Keratinocyte (primary cell): ENCODE measurements around the gene PRM2. TPM values are rescaled to one million over a fixed set of nuclear protein-coding genes. Genes with fewer than 3 reads are reported as not detected.

Experiments used
- DNase-seq: peaks from one replicate; pipeline ENCODE4 v3.0.0-alpha.2; 2011; ENCODE audit warnings: low read depth, missing footprints, low spot score
- FAIRE-seq: peaks from 2 replicates; lab custom pipeline; 2011; peaks lifted over from hg19 to GRCh38; lab: Jason Lieb, UNC
- H2AFZ ChIP-seq: 2 replicates; pipeline ENCODE4 v1.6.0; 2012; ENCODE audit warnings: low read length, control low read depth, inconsistent platforms; ENCODE audit not compliant: control insufficient read depth
- H3K27ac ChIP-seq: 2 replicates; pipeline ENCODE4 v1.5.1; 2011; ENCODE audit warnings: low read length; ENCODE audit not compliant: control insufficient read depth, insufficient read depth
- H3K27me3 ChIP-seq: 3 replicates; pipeline ENCODE4 v1.6.0; 2011; ENCODE audit warnings: low read length; ENCODE audit not compliant: control insufficient read depth, insufficient read depth; ENCODE audit errors: extremely low read depth
- H3K36me3 ChIP-seq, 2 experiments: 2 replicates in 1 of 2; 3 replicates in 1 of 2; pipeline ENCODE4 v1.5.1; 2011; ENCODE audit warnings: low read length in 2 of 2, mild to moderate bottlenecking in 1 of 2; ENCODE audit not compliant: control insufficient read depth in 2 of 2, insufficient read depth in 2 of 2; ENCODE audit errors: extremely low read depth in 1 of 2
- H3K4me1 ChIP-seq: 3 replicates; pipeline ENCODE4 v1.5.1; 2011; ENCODE audit warnings: low read length; ENCODE audit not compliant: control insufficient read depth, insufficient read depth; ENCODE audit errors: extremely low read depth
- H3K4me2 ChIP-seq: 3 replicates; pipeline ENCODE4 v1.6.0; 2011; ENCODE audit warnings: low read depth, low read length; ENCODE audit not compliant: control insufficient read depth, insufficient read depth; ENCODE audit errors: extremely low read depth
- H3K4me3 ChIP-seq, 3 experiments: fragments of 200-600 bp in 1 of 3; sonication (generic) in 1 of 3; 2 replicates in 2 of 3; 3 replicates in 1 of 3; pipeline ENCODE4 v1.5.1; 2011 to 2016; ENCODE audit warnings: low read length in 3 of 3, mild to moderate bottlenecking in 3 of 3, control low read depth in 2 of 3, inconsistent platforms in 1 of 3, low read depth in 1 of 3, mixed read lengths in 1 of 3, mixed run types in 1 of 3, moderate library complexity in 1 of 3; ENCODE audit not compliant: control insufficient read depth in 2 of 3, insufficient read depth in 2 of 3; ENCODE audit errors: extremely low read depth in 1 of 3
- H3K79me2 ChIP-seq: 2 replicates; pipeline ENCODE4 v1.6.0; 2012; ENCODE audit warnings: low read length; ENCODE audit not compliant: control insufficient read depth, insufficient read depth
- H3K9ac ChIP-seq: 3 replicates; pipeline ENCODE4 v1.6.0; 2011; ENCODE audit warnings: low read length; ENCODE audit not compliant: control insufficient read depth, insufficient read depth; ENCODE audit errors: extremely low read depth
- H3K9me1 ChIP-seq: 3 replicates; pipeline ENCODE4 v1.6.0; 2011; ENCODE audit warnings: low read length; ENCODE audit not compliant: control insufficient read depth, insufficient read depth; ENCODE audit errors: extremely low read depth
- H3K9me3 ChIP-seq: 2 replicates; pipeline ENCODE4 v1.5.1; 2012; ENCODE audit warnings: low read depth, low read length; ENCODE audit not compliant: control insufficient read depth
- H4K20me1 ChIP-seq: 3 replicates; pipeline ENCODE4 v1.6.0; 2011; ENCODE audit warnings: low read length; ENCODE audit not compliant: control insufficient read depth, insufficient read depth; ENCODE audit errors: extremely low read depth
- EZH2 ChIP-seq: IDR thresholded peaks from one replicate; pipeline ENCODE4 v1.6.1; 2012; ENCODE audit warnings: inconsistent platforms, mild to moderate bottlenecking, low read length, moderate library complexity
- dilution Hi-C: fragments of 300-500 bp; cut with MboI; formaldehyde crosslinking; loops from one replicate; pipeline ENCODE4 v1.7.0; 2020; ENCODE audit warnings: low sequenced_read_pairs; ENCODE audit not compliant: extremely low pct_ligation_motif_present
- polyA plus RNA-seq, 5 experiments: library from polyadenylated mRNA; depleted of rRNA in 3 of 5; stranded (reverse) in 3 of 5; stranded (forward) in 1 of 5; unstranded in 1 of 5; fragments of >200 nt; gene quantifications; 1 replicate in 1 of 5; 2 replicates in 3 of 5; 3 replicates in 1 of 5; pipeline versions ENCODE4 v1.2.1 to v1.2.3, GENCODE V29; 2011 to 2012; ENCODE audit warnings: missing spikeins in 2 of 5, low read depth in 1 of 5, low replicate concordance in 1 of 5
- TF ChIP-seq, protein P1 (sequence below), 3 experiments: IDR thresholded peaks in 1 of 3; conservative IDR thresholded peaks in 1 of 3; optimal IDR thresholded peaks in 1 of 3; 2 replicates in 2 of 3; 3 replicates in 1 of 3; pipeline versions ENCODE3 to v1.5.1; 2011; ENCODE audit warnings: low read length in 3 of 3, mild to moderate bottlenecking in 3 of 3, moderate library complexity in 2 of 3, control low read depth in 1 of 3, inconsistent platforms in 1 of 3; ENCODE audit not compliant: insufficient read depth in 2 of 3; ENCODE audit errors: extremely low read depth in 1 of 3

PRM2 gene
- polyA plus RNA-seq, 1 donor (not counting 4 experiments of a cell fraction or from before 2014, with no cell fraction given), result not detected

DNA sequence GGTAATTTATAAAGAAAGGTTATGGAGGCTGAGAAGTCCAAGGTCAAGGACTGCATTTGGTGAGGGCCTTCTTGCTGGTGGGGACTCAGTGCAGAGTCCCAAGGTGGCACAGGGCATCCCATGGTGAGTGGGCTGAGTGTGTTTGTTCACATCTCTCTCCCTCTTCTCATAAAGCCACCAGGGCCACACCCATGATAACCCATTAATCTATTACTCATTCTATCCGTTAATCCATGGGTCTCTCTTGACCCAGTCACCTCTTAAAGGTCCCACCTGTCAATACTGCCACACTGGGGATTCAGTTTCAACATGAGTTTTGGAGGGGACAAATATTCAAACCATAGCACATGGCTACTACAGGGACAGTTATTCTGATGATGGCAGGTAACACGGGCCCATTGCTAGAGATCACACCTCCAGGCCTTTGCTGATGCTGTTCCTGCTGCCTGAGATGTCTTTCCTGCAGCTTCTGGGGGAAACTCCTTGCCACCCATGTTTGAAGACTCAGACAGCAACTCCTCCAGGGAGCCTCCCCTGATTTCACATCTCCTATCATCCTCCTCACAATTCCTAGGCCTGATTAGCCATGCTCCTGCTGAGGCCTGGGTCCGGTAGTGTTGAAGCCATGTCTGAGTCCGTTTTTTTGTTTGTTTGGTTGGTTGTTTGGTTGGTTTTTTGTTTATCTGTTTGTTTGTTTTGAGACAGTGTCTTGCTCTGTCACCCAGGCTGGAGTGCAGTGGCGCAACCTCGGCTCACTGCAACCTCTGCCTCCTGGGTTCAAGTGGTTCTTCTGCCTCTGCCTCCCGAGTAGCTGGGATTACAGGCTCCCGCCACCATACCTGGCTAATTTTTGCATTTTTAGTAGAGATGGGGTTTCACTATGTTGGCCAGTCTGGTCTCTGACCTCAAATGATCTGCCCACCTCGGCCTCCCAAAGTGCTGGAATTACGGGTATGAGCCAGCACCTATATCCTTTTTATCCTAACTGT, 36.3 kb downstream of the PRM2 start:
- Histone ChIP-seq H3K9ac (no peak overlapping the region), H3K4me1 (no peaks in the 10 kb centered on the region), H3K27me3 (no peaks in the 10 kb centered on the region), H3K36me3 (no peaks in the 10 kb centered on the region), H2AFZ (no peak overlapping the region), H3K79me2 (no peaks in the 10 kb centered on the region), H3K4me2 (no peak overlapping the region), H4K20me1 (no peaks in the 10 kb centered on the region), H3K9me1 (no peaks in the 10 kb centered on the region), H3K9me3 (no peaks in the 10 kb centered on the region), H3K4me3 (no peak overlapping the region), H3K27ac (no peak overlapping the region)
- TF ChIP-seq, protein P1, sequence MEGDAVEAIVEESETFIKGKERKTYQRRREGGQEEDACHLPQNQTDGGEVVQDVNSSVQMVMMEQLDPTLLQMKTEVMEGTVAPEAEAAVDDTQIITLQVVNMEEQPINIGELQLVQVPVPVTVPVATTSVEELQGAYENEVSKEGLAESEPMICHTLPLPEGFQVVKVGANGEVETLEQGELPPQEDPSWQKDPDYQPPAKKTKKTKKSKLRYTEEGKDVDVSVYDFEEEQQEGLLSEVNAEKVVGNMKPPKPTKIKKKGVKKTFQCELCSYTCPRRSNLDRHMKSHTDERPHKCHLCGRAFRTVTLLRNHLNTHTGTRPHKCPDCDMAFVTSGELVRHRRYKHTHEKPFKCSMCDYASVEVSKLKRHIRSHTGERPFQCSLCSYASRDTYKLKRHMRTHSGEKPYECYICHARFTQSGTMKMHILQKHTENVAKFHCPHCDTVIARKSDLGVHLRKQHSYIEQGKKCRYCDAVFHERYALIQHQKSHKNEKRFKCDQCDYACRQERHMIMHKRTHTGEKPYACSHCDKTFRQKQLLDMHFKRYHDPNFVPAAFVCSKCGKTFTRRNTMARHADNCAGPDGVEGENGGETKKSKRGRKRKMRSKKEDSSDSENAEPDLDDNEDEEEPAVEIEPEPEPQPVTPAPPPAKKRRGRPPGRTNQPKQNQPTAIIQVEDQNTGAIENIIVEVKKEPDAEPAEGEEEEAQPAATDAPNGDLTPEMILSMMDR (optimal IDR thresholded peaks at IDR 0.05 in 1 of 3, IDR thresholded peaks at IDR 0.05 in 1 of 3, conservative IDR thresholded peaks at IDR 0.05 in 1 of 3; ENCODE audit: extremely low read depth in 1 of 3, insufficient read depth in 2 of 3, low read length in 3 of 3), result no peak
- DNase-seq (no peak), FAIRE-seq (no peak)
- dilution Hi-C loops, result no loop called here

DNA sequence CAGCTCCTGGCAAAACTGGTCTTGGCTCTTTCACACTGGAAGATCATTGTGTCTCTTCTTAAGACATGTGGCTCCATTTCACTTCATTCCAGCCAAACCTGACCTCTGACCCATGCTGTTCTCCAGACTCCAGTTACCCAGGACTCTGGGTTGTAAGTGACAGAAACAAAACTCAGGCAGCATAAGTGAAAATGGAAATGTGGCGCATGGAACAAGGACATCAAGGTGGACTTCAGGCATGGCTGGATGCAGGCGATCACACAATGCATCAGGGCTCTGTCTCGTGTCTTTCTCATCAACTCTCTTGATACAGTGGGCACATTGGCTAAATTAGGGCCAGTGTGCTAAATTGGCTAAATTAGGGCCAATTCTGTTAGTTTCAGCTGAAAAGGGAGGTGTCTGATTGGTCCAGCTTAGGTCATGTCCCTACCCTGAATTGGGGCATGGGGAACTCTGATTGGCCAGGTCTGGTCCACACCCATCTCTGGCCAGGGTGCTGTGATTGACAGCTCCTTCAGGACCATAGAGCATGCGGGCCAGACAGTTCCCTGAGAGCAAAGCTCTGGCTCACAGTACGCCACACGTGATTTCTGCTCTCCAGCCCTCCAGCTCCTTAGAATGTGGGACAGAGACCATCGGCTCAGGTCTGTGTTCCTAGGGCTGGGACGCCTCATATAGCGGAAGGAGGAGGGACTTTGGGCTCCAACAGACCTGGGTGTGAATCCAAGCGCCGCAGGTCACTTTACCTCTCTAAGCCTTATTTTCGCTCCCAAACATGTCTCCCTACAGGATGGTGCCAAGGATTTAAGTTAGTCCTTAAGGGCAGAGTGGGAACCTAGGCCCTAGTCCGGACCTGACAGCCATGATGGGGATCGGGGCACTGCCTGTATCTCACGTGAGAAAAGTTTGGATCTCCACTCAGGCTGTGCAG, 37.7 kb downstream of the PRM2 start:
- no peak for TF ChIP-seq EZH2
- TF ChIP-seq, protein P1 (optimal IDR thresholded peaks at IDR 0.05 in 1 of 3, IDR thresholded peaks at IDR 0.05 in 1 of 3, conservative IDR thresholded peaks at IDR 0.05 in 1 of 3; ENCODE audit: extremely low read depth in 1 of 3, insufficient read depth in 2 of 3, low read length in 3 of 3), result no peak
- Histone ChIP-seq H3K27me3 (no peaks in the 10 kb centered on the region), H3K4me3 (no peak overlapping the region), H3K4me2 (no peak overlapping the region), H4K20me1 (no peaks in the 10 kb centered on the region), H3K9ac (no peak overlapping the region), H3K9me1 (no peaks in the 10 kb centered on the region), H3K79me2 (no peaks in the 10 kb centered on the region), H3K9me3 (no peaks in the 10 kb centered on the region), H3K27ac (no peak overlapping the region), H3K36me3 (no peaks in the 10 kb centered on the region), H2AFZ (no peak overlapping the region), H3K4me1 (peaks cover 4% of the 10 kb centered on the region)
- dilution Hi-C loops, result no loop called here
- no peak for DNase-seq
- FAIRE-seq, result no peak
